Measurements from ENCODE around the gene CRKL. TPM values are rescaled to one million over a fixed set of nuclear protein-coding genes. Genes with fewer than 3 reads are reported as not detected.
A peak's percentile ranks its signal among the peaks of the same experiment; 100 is the strongest.

The CRKL gene
- total RNA-seq, 1 donor from 2014 or later = 66.8 TPM

GRCh38 chr22:20966883-20967696 is 49.9 kb downstream of the CRKL start, which contains the start of gene AIFM3:
TSS of gene AIFM3 (plus strand) at chr22:20967255. CDS start at chr22:20967945, 690 bp downstream.
- no peak for DNase-seq (ENCODE audit: low read depth)

DNA sequence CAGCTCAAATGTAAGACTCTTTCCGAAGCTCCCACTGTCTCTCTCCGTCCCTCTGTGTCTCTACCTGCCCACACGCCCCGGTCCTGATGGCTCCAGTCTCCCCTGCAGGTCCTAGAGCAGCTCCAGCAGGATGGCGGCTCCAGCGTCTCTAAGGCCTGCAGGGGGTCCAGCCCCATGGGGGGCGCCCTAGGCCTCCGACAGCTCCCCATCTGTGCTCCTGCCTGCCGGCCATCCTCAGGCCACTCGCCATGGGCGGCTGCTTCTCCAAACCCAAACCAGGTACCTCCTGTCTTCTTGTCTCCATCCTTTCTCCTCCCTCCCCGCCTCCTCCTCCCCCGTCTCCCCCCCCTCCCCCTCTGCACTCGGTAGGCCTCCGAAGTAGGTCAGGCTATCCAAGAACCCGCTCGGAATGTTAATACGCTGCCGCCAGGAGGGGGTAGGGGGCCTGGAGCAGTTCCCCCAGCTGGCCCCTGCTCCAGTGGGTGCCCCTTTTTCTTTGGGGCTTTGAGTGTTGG is 50.5 kb downstream of the CRKL start:
- no peak for DNase-seq (ENCODE audit: low read depth)

DNA sequence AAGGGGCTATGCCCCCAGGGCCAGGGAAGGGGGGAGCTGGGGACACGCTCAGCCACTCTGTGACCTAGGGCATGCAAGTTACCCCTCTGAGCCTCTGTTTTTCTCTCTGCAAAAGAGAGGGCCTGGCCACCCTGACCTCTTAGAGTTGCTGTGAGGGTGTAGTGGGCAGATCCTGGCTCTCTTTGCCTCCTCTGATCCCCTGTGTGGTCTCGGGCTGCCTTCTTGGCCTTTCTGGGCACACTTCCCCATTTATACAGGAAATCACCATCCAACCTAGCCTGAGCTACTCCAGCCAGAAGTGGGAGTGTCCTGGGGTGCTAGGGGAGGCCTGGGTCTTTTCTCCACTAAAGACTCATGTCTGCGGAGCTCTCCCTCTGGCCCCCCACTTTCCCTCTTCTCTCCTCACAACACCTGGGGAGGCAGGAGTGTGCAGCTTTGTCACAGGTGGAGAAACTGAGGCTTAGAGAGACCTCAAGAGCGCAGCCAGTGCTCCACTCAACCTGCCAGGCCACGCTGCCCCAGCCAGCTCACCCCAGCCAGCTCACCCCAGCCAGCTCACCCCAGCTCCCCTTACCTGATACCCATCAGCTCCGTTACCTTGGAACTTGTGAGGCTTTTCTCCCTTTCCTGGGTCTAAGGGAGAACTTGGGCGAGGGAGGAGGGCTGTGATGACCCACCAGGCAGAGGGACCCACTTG is 51.2 kb downstream of the CRKL start:
- no peak for DNase-seq (ENCODE audit: low read depth)

GRCh38 chr22:20970939-20971657 is 53.9 kb downstream of the CRKL start:
- no peak for DNase-seq (ENCODE audit: low read depth)

DNA sequence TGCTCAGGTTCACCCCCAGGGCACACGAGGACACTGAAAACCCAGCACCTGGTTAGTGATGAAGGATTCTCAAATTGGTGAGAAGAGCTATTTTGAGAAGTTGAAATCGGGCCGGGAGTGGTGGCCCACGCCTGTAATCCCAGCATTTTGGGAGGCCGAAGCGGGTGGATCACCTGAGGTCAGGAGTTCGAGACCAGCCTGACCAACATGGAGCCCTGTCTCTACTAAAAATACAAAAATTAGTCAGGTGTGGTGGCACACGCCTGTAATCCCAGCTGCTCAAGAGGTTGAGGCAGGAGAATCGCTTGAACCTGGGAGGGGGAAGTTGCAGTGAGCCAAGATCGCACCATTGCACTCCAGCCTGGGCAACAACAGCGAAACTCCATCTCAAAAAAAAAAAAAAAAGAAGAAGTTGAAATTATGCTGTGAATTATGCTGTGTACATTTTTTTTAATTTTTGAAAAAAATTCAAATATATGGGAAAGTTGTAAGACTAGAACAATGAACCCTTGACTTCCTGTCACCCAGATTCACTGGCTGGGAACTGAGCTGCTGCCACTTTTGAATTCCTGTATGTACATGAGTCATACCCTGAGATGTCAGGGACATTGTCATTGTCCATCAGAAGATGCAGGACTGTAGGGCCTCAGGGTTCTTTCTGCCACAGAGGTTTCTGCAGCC is 54.9 kb downstream of the CRKL start:
- DNase-seq (ENCODE audit: low read depth) = peak; percentile 19

GRCh38 chr22:20972933-20973577 is 55.8 kb downstream of the CRKL start:
- DNase-seq (ENCODE audit: low read depth) = no peak

GRCh38 chr22:20973634-20974286 is 56.6 kb downstream of the CRKL start:
- DNase-seq (ENCODE audit: low read depth) = no peak

GRCh38 chr22:20974336-20974955 is 57.2 kb downstream of the CRKL start:
- DNase-seq (ENCODE audit: low read depth) = no peak

DNA sequence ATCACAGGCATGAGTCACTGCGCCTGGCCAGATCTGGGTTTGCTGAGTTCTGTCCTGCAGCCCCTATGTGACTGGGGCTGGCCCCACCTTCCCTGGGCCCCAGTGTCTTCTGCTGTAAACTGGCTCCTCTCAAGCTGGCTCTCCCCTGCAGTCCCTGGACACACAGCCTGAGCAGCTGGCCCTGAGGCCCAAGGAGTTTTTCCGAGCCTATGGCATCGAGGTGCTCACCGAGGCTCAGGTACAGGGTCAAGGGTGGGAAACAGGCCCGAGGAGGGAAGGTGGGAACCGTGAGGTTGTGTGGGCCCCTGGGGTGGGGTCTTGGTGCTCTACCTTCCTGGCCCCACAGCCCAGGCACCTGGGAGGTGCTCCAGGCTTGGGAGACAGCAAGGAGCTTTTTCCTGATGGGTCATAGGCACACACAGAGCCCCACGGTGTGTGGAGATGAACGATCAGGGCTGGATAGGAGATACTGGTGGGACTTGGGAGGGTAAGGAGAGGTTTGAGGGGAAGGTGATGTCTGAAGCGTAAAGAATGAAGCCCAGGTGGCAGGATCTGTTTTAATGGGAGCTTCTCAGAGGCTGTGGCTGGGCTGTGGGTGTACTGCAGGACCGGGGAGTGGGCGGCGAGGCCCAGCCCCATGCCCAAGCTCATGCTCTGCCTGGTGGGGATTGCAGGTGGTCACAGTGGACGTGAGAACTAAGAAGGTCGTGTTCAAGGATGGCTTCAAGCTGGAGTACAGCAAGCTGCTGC is 58.5 kb downstream of the CRKL start:
- DNase-seq (ENCODE audit: low read depth) = no peak

DNA sequence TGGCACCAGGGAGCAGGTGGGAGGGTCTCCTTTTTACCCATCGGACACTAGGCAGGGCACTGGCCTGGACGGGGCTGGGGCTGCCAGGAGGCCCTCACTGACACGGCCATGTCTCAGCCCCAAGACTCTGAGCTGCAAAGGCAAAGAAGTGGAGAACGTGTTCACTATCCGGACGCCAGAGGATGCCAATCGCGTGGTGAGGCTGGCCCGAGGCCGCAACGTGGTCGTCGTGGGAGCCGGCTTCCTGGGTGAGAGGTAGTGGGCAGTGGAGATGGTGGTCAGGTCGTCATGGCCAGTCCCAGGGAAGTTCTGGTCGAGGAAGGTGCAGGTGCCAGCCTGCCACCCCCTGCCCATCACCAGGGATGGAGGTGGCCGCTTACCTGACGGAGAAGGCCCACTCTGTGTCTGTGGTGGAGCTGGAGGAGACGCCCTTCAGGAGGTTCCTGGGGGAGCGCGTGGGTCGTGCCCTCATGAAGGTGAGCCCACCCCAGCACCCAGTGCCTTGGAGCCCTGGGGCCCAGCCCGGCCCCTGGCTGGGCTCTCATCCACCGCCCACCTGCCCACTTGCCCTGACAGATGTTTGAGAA is 59.2 kb downstream of the CRKL start:
- DNase-seq (ENCODE audit: low read depth) = no peak

- no peak for DNase-seq (ENCODE audit: low read depth)
These were observed 59.8 kb downstream of the CRKL start for GRCh38 chr22:20977019-20977418.

DNA sequence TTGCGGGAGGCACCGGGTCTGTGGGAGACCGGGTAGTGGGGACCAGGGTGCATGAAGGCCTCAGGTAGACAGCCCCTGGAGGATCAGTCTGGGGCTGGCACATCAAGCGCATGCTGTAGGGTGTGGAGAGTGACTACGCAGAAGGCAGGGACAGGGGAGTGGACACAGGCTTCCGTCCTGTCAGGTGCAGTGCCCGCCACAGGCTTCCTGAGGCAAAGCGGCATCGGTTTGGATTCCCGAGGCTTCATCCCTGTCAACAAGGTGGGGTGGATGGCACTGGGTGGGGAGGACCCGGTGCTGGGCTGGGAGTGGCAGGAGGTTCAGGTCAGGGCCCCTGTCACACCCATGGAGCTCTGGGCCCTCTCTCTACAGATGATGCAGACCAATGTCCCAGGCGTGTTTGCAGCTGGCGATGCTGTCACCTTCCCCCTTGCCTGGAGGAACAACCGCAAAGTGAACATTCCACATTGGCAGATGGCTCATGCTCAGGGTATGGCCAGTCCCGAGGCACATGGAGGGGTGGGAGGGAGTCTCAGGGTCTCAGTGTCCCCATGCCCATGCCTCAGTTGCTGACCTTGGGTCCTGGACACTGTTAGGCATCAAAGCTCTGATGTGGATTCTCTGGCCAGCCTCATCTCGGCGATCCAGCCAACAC is 60.4 kb downstream of the CRKL start:
- no peak for DNase-seq (ENCODE audit: low read depth)

DNA sequence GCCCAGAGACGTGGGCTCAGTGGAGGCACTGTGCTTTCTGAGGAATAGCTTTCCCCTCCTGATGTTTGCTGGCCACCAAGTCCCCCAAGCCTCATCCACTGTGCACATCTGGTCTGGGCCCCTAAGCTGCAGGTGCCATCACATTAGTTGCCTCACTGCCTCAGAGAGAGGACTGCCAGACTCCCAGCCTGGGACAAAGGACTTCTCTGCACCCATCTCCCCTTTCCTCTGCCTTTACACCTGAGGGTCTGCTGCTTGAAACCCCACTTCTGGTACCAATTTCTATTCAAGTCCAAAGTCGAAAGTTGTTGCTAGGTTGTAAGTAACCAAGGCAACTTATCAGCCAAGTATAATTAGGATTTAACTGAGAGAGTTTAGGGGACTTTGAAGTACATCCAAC is 61.2 kb downstream of the CRKL start:
- DNase-seq (ENCODE audit: low read depth) = no peak

GRCh38 chr22:20979243-20979809 is 62.1 kb downstream of the CRKL start:
- peak; percentile 63 for DNase-seq (ENCODE audit: low read depth)

GRCh38 chr22:20979940-20980453 is 62.8 kb downstream of the CRKL start:
- DNase-seq (ENCODE audit: low read depth) = no peak

DNA sequence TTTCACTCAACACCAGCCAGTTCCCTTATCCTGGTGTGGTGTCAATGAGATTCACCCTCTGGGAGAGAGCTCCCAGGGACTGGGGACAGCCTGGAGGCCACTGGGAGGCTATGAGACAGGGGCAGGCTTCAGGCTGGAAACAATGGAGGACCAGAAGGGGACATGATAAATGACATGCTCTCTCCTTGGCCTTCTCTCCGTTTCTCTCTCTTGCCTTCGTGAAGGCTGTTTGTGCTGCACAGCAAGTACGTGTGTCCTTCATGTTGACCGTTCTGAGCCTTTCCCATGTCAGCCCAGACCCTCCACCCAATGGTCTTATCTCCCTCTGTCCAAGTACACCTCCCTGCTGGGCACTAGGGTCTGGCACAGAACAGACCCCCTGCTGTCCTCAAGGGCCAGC is 63.3 kb downstream of the CRKL start:
- DNase-seq (ENCODE audit: low read depth) = no peak

DNA sequence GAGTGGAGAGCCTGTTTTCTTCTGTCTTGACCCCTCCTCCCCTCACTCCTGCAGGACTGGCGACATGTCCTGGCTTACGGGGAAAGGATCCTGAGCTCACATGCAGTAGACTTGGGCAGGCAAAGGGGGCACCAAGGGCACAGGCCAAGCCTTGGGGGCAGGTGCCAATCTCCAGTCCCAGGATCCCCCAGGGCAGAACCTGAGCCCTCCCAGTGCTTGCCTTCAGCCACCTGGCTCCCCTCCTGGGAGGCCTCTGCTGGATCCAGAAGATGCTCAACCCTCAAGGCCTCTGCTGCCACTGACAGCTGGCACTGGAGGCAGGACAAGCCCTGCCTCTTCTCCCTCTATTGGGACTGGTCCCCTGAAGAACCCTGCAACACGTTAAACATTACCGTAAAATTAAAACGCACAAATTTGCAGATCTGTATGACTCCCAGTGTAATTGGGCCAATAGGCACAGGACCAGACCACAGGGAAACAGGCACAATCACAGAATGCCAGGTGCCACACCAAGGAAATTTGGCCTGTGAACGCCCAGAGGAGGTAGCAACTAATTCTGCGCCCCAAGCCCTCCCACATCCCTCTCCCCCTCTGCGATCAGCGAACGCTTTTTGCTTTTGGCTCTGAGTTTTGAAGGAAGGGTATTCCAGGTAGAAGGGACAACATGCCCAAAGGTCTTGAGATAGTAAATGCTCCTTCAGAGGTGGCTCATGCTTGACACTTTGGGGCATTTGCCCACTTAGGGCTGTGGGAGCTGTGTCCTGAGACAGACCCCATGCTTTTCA is 63.9 kb downstream of the CRKL start:
- DNase-seq (ENCODE audit: low read depth) = no peak
